ENCODE measurements around the gene ABHD16B. TPM values are rescaled to one million over a fixed set of nuclear protein-coding genes. Genes with fewer than 3 reads are reported as not detected.

ABHD16B gene
- total and polyA plus RNA-seq, 2 of the 13 experiments (the other 11 are each of a cell fraction or from before 2014, with no cell fraction given), result not detected

GRCh38 chr20:63846128-63846771, 15.0 kb upstream of the ABHD16B start (continued):
- TF ChIP-seq MAFK (conservative IDR thresholded peaks at IDR 0.05 in 1 of 2, IDR thresholded peaks at IDR 0.05 in 1 of 2; ENCODE audit: low read length in 2 of 2) (no peak), IKZF1 (IDR thresholded peaks at IDR 0.05) (no peak), MAZ (IDR thresholded peaks at IDR 0.05; ENCODE audit: borderline replicate concordance, low read depth, low read length) (no peak), MAZ (CRISPR knock-in tag; IDR thresholded peaks at IDR 0.05; ENCODE audit: low read depth) (no peak), ZNF644 (CRISPR knock-in tag; IDR thresholded peaks at IDR 0.05; ENCODE audit: low read depth) (no peak), HOXA5 (CRISPR knock-in tag; IDR thresholded peaks at IDR 0.05) (no peak), ZNF772 (CRISPR knock-in tag; IDR thresholded peaks at IDR 0.05) (0 out of 2 replicates have a peak, but pooled peaks have one; percentile 41), ZNF572 (CRISPR knock-in tag; IDR thresholded peaks at IDR 0.05) (no peak), ZNF564 (CRISPR knock-in tag; IDR thresholded peaks at IDR 0.05) (no peak), AKAP8 (CRISPR knock-in tag; IDR thresholded peaks at IDR 0.05) (no peak), GFI1 (CRISPR knock-in tag; IDR thresholded peaks at IDR 0.05; ENCODE audit: borderline replicate concordance) (peak; percentile 4; the same call in 1 of the 2 replicates), ZFX (CRISPR knock-in tag; IDR thresholded peaks at IDR 0.05; ENCODE audit: low read depth) (peak; percentile 4; the same call in 1 of the 2 replicates), ZNF20 (CRISPR knock-in tag; IDR thresholded peaks at IDR 0.05) (no peak), ZNF329 (CRISPR knock-in tag; IDR thresholded peaks at IDR 0.05; ENCODE audit: low read depth) (no peak), EED (CRISPR knock-in tag; IDR thresholded peaks at IDR 0.05) (no peak), ZNF326 (CRISPR knock-in tag; IDR thresholded peaks at IDR 0.05; ENCODE audit: borderline replicate concordance) (no peak), GATAD1 (CRISPR knock-in tag; IDR thresholded peaks at IDR 0.05) (no peak), ZNF292 (CRISPR knock-in tag; IDR thresholded peaks at IDR 0.05; ENCODE audit: borderline replicate concordance, low read depth) (0 out of 2 replicates have a peak, but pooled peaks have one; percentile 49), CHD2 (IDR thresholded peaks at IDR 0.05; ENCODE audit: low read depth, low read length) (no peak), XRCC5 (optimal IDR thresholded peaks at IDR 0.05; ENCODE audit: low read length) (peak; percentile 52), EP300 (IDR thresholded peaks at IDR 0.05; ENCODE audit: low read depth in 2 of 2, low read length in 2 of 2) (peak in 1 of 2 experiments; percentile 59; a peak in 1 of 4 replicates), EP300 (CRISPR knock-in tag; IDR thresholded peaks at IDR 0.05; ENCODE audit: borderline replicate concordance) (no peak), SOX5 (CRISPR knock-in tag; IDR thresholded peaks at IDR 0.05; ENCODE audit: borderline replicate concordance) (no peak), SMAD1 (CRISPR knock-in tag; IDR thresholded peaks at IDR 0.05; ENCODE audit: borderline replicate concordance, low read depth) (no peak; the same call in 1 of the 2 replicates), MEIS1 (CRISPR knock-in tag; IDR thresholded peaks at IDR 0.05; ENCODE audit: borderline replicate concordance) (no peak), ZNF3 (CRISPR knock-in tag; IDR thresholded peaks at IDR 0.05) (no peak), PHF5A (CRISPR knock-in tag; IDR thresholded peaks at IDR 0.05; ENCODE audit: low read depth, unreplicated experiment) (no peak)
- TF ChIP-seq, protein P1, sequence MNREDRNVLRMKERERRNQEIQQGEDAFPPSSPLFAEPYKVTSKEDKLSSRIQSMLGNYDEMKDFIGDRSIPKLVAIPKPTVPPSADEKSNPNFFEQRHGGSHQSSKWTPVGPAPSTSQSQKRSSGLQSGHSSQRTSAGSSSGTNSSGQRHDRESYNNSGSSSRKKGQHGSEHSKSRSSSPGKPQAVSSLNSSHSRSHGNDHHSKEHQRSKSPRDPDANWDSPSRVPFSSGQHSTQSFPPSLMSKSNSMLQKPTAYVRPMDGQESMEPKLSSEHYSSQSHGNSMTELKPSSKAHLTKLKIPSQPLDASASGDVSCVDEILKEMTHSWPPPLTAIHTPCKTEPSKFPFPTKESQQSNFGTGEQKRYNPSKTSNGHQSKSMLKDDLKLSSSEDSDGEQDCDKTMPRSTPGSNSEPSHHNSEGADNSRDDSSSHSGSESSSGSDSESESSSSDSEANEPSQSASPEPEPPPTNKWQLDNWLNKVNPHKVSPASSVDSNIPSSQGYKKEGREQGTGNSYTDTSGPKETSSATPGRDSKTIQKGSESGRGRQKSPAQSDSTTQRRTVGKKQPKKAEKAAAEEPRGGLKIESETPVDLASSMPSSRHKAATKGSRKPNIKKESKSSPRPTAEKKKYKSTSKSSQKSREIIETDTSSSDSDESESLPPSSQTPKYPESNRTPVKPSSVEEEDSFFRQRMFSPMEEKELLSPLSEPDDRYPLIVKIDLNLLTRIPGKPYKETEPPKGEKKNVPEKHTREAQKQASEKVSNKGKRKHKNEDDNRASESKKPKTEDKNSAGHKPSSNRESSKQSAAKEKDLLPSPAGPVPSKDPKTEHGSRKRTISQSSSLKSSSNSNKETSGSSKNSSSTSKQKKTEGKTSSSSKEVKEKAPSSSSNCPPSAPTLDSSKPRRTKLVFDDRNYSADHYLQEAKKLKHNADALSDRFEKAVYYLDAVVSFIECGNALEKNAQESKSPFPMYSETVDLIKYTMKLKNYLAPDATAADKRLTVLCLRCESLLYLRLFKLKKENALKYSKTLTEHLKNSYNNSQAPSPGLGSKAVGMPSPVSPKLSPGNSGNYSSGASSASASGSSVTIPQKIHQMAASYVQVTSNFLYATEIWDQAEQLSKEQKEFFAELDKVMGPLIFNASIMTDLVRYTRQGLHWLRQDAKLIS (CRISPR knock-in tag; IDR thresholded peaks at IDR 0.05), result no peak

All from HepG2 (cell line).